Measurements from ENCODE around the gene GBGT1.
"Not testable (repeated sequence)": the region's sequence is repeated elsewhere in the genome, so short reads cannot be mapped to it uniquely, and the experiment has no call there.

GRCh38 chr9:133208171-133208879, 44.6 kb upstream of the GBGT1 start:
- TF ChIP-seq RFX5 (IDR thresholded peaks at IDR 0.05; ENCODE audit: low read length); CTCF (IDR thresholded peaks at IDR 0.05): not testable (repeated sequence)
